Stomach (tissue), 4 donors: ENCODE data around the gene OPHN1.

Experiments used
- POLR2A ChIP-seq, 4 donors: fragments of 450-650 bp; IDR thresholded peaks; one replicate each; pipeline ENCODE4 v1.6.1; 2016; ENCODE audit warnings: antibody characterized with exemption in 4 of 4, control low read depth in 2 of 4, mild to moderate bottlenecking in 1 of 4, moderate library complexity in 1 of 4
- TF ChIP-seq, protein P1 (sequence below), 7 experiments: fragments of 450-650 bp in 4 of 7; fragments of 200-600 bp in 3 of 7; sonication (generic) in 3 of 7; IDR thresholded peaks; one replicate each; pipeline ENCODE4 v1.5.1; 2016 to 2019; ENCODE audit warnings: antibody characterized with exemption in 7 of 7, control low read depth in 2 of 7, mild to moderate bottlenecking in 1 of 7

DNA sequence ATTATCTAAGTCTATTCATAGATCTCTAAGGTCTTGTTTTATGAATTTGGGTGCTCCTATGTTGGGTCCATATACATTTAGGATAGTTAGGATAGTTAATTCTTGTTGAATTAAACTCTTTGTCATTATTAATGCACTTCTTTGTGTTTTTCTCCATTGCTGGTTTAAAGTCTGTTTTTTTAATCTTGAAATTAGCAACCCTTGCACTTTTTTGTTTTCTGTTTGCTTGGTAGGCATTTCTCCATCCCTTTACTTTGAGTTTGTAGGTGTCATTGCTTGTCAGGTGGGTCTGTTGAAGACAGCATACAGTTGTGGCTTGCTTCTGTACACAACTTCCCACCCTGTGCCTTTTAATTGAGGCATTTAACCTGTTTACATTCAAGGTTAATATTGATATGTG lies 434.8 kb downstream of the OPHN1 start:
- TF ChIP-seq POLR2A (IDR thresholded peaks at IDR 0.05) = no peak
- TF ChIP-seq, protein P1, sequence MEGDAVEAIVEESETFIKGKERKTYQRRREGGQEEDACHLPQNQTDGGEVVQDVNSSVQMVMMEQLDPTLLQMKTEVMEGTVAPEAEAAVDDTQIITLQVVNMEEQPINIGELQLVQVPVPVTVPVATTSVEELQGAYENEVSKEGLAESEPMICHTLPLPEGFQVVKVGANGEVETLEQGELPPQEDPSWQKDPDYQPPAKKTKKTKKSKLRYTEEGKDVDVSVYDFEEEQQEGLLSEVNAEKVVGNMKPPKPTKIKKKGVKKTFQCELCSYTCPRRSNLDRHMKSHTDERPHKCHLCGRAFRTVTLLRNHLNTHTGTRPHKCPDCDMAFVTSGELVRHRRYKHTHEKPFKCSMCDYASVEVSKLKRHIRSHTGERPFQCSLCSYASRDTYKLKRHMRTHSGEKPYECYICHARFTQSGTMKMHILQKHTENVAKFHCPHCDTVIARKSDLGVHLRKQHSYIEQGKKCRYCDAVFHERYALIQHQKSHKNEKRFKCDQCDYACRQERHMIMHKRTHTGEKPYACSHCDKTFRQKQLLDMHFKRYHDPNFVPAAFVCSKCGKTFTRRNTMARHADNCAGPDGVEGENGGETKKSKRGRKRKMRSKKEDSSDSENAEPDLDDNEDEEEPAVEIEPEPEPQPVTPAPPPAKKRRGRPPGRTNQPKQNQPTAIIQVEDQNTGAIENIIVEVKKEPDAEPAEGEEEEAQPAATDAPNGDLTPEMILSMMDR (IDR thresholded peaks at IDR 0.05) = no peak
